ENCODE measurements around the gene PNPLA7. TPM values are rescaled to one million over a fixed set of nuclear protein-coding genes. Genes with fewer than 3 reads are reported as not detected.

Gene PNPLA7
- total RNA-seq, 1 donor from 2014 or later = 0.04 TPM

- no peak for TF ChIP-seq CTCF (IDR thresholded peaks at IDR 0.05; ENCODE audit: insufficient read depth, low read length, poor library complexity, severe bottlenecking)
- no peak overlapping the region for H3K4me3 ChIP-seq (ENCODE audit: low read depth, low read length)
- no peak for DNase-seq (ENCODE audit: low read depth)
Measured at GRCh38 chr9:137547687-137548543, 2.3 kb downstream of the PNPLA7 start.

GRCh38 chr9:137545123-137545522, 5.1 kb downstream of the PNPLA7 start:
- no peak for TF ChIP-seq CTCF (IDR thresholded peaks at IDR 0.05; ENCODE audit: insufficient read depth, low read length, poor library complexity, severe bottlenecking)
- DNase-seq (ENCODE audit: low read depth) = no peak
- H3K36me3 ChIP-seq (ENCODE audit: control insufficient read depth, insufficient read depth, low read length) = no peaks in the 10 kb centered on the region
- H3K27me3 ChIP-seq (ENCODE audit: control insufficient read depth, insufficient read depth, low read length) = peaks cover 2% of the 10 kb centered on the region
- no peak overlapping the region for H3K4me3 ChIP-seq (ENCODE audit: low read depth, low read length)

More at GRCh38 chr9:137547687-137548543, 2.3 kb downstream of the PNPLA7 start:
- no peaks in the 10 kb centered on the region for H3K36me3 ChIP-seq (ENCODE audit: control insufficient read depth, insufficient read depth, low read length)
- H3K27me3 ChIP-seq (ENCODE audit: control insufficient read depth, insufficient read depth, low read length) = no peaks in the 10 kb centered on the region

- no peak for DNase-seq (ENCODE audit: low read depth)
- Histone ChIP-seq H3K27me3 (ENCODE audit: control insufficient read depth, insufficient read depth, low read length) (peaks cover 2% of the 10 kb centered on the region), H3K4me3 (ENCODE audit: low read depth, low read length) (no peak overlapping the region), H3K36me3 (ENCODE audit: control insufficient read depth, insufficient read depth, low read length) (no peaks in the 10 kb centered on the region)
- TF ChIP-seq CTCF (IDR thresholded peaks at IDR 0.05; ENCODE audit: insufficient read depth, low read length, poor library complexity, severe bottlenecking) = no peak
Measured at GRCh38 chr9:137544176-137544760, 5.9 kb downstream of the PNPLA7 start.

GRCh38 chr9:137543237-137543963, 6.8 kb downstream of the PNPLA7 start:
- peaks cover 2% of the 10 kb centered on the region for H3K27me3 ChIP-seq (ENCODE audit: control insufficient read depth, insufficient read depth, low read length)
- TF ChIP-seq CTCF (IDR thresholded peaks at IDR 0.05; ENCODE audit: insufficient read depth, low read length, poor library complexity, severe bottlenecking) = no peak
- no peak overlapping the region for H3K4me3 ChIP-seq (ENCODE audit: low read depth, low read length)
- no peak for DNase-seq (ENCODE audit: low read depth)
- no peaks in the 10 kb centered on the region for H3K36me3 ChIP-seq (ENCODE audit: control insufficient read depth, insufficient read depth, low read length)

- Histone ChIP-seq H3K36me3 (ENCODE audit: control insufficient read depth, insufficient read depth, low read length) (no peaks in the 10 kb centered on the region), H3K4me3 (ENCODE audit: low read depth, low read length) (no peak overlapping the region), H3K27me3 (ENCODE audit: control insufficient read depth, insufficient read depth, low read length) (peaks cover 2% of the 10 kb centered on the region)
- TF ChIP-seq CTCF (IDR thresholded peaks at IDR 0.05; ENCODE audit: insufficient read depth, low read length, poor library complexity, severe bottlenecking) = no peak
- no peak for DNase-seq (ENCODE audit: low read depth)
Measured at GRCh38 chr9:137542486-137542885, 7.7 kb downstream of the PNPLA7 start.
